Measurements from ENCODE around the gene OR9G4. TPM values are rescaled to one million over a fixed set of nuclear protein-coding genes. Genes with fewer than 3 reads are reported as not detected.

Gene OR9G4
- total RNA-seq, 2 donors from 2014 or later, result not detected

GRCh38 chr11:56700242-56700913, 48.1 kb downstream of the OR9G4 start:
- no peaks in the 10 kb centered on the region for H3K4me1 Mint-ChIP-seq
- WGBS, 2 experiments (ENCODE audit: insufficient coverage in 1 of 2, insufficient read length in 1 of 2), result 74 to 79% methylated on average over 8 to 10 of the region's 10 CpGs

GRCh38 chr11:56698795-56699194, 49.7 kb downstream of the OR9G4 start, which contains the start of gene OR9G1:
OR9G1 (plus strand) TSS chr11:56699095; CDS start chr11:56700388, 1,293 bp downstream.
- Histone ChIP-seq H3K9me3 (ENCODE audit: control insufficient read depth, low read length) (no peaks in the 10 kb centered on the region), H3K36me3 (ENCODE audit: control insufficient read depth, insufficient read depth, low read length) (no peaks in the 10 kb centered on the region), H3K4me3 (ENCODE audit: low read length) (no peak within 1 kb of the TSS), H3K4me1 (ENCODE audit: control insufficient read depth, insufficient read depth, low read length) (no peaks in the 10 kb centered on the region), H3K27ac (ENCODE audit: low read depth, low read length) (no peak within 1 kb of the TSS), H3K9ac (ENCODE audit: extremely low read depth, low read length, poor library complexity, severe bottlenecking) (no peak within 1 kb of the TSS), H3K27me3 (ENCODE audit: control insufficient read depth, insufficient read depth, low read length, poor library complexity, severe bottlenecking) (no peaks in the 10 kb centered on the region)
- H3K27ac Mint-ChIP-seq, result no peak within 1 kb of the TSS
- H3K27me3 Mint-ChIP-seq (ENCODE audit: insufficient read depth), result no peaks in the 10 kb centered on the region
- no peaks in the 10 kb centered on the region for H3K36me3 Mint-ChIP-seq (ENCODE audit: low read depth)
- no peak for DNase-seq
- no peak for TF ChIP-seq CTCF (conservative IDR thresholded peaks at IDR 0.05)
- H3K4me3 Mint-ChIP-seq, result no peak within 1 kb of the TSS
- H3K4me1 Mint-ChIP-seq, result no peaks in the 10 kb centered on the region
- 91 to 100% methylated on average over 1 of the region's 1 CpG for WGBS, 2 experiments (ENCODE audit: insufficient coverage in 1 of 2, insufficient read length in 1 of 2)
- H3K9me3 Mint-ChIP-seq, result no peaks in the 10 kb centered on the region

More at GRCh38 chr11:56700242-56700913, 48.1 kb downstream of the OR9G4 start:
- H3K27me3 Mint-ChIP-seq (ENCODE audit: insufficient read depth), result no peaks in the 10 kb centered on the region
- Histone ChIP-seq H3K9me3 (ENCODE audit: control insufficient read depth, low read length) (no peaks in the 10 kb centered on the region), H3K36me3 (ENCODE audit: control insufficient read depth, insufficient read depth, low read length) (no peaks in the 10 kb centered on the region), H3K27ac (ENCODE audit: low read depth, low read length) (no peak overlapping the region), H3K4me1 (ENCODE audit: control insufficient read depth, insufficient read depth, low read length) (no peaks in the 10 kb centered on the region), H3K9ac (ENCODE audit: extremely low read depth, low read length, poor library complexity, severe bottlenecking) (no peak overlapping the region), H3K4me3 (ENCODE audit: low read length) (no peak overlapping the region), H3K27me3 (ENCODE audit: control insufficient read depth, insufficient read depth, low read length, poor library complexity, severe bottlenecking) (no peaks in the 10 kb centered on the region)
- H3K27ac Mint-ChIP-seq, result no peak overlapping the region
- no peaks in the 10 kb centered on the region for H3K36me3 Mint-ChIP-seq (ENCODE audit: low read depth)
- no peak for DNase-seq
- no peak for TF ChIP-seq CTCF (conservative IDR thresholded peaks at IDR 0.05)
- H3K9me3 Mint-ChIP-seq, result no peaks in the 10 kb centered on the region
- no peak overlapping the region for H3K4me3 Mint-ChIP-seq

DNA sequence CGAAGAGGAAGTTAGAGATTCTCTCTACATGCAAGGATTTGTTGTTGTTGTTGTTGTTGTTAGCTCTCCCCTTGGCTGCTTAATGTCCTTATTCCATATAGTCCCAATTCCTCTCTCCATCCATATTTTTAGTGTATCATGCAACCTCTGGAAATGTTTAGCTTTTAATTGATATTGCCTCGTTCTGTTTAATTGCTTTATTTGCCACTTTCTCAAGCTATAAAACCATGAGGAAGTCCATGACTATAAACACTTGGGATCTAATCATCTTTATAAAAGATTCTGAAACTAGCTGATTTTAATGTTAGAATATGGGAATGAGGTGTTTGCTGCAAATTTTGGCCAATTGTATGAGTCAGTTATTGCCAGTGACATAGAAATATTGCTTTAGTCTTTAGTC, 55.1 kb downstream of the OR9G4 start:
- no peaks in the 10 kb centered on the region for H3K4me1 ChIP-seq (ENCODE audit: control insufficient read depth, insufficient read depth, low read length)
- Mint-ChIP-seq H3K9me3 (no peaks in the 10 kb centered on the region), H3K4me3 (no peak overlapping the region), H3K36me3 (ENCODE audit: low read depth) (no peaks in the 10 kb centered on the region), H3K27ac (no peak overlapping the region), H3K4me1 (peaks cover 7% of the 10 kb centered on the region), H3K27me3 (ENCODE audit: insufficient read depth) (no peaks in the 10 kb centered on the region)
- no peak for TF ChIP-seq CTCF (conservative IDR thresholded peaks at IDR 0.05)
- 100% methylated on average over 2 of the region's 2 CpGs; no CpG with 5 or more reads in 1 of the 2 experiments for WGBS, 2 experiments (ENCODE audit: insufficient coverage in 1 of 2, insufficient read length in 1 of 2)
- H3K27ac ChIP-seq (ENCODE audit: low read depth, low read length), result no peak overlapping the region
- no peak overlapping the region for H3K9ac ChIP-seq (ENCODE audit: extremely low read depth, low read length, poor library complexity, severe bottlenecking)
- H3K36me3 ChIP-seq (ENCODE audit: control insufficient read depth, insufficient read depth, low read length), result no peaks in the 10 kb centered on the region
- no peak for DNase-seq
- no peaks in the 10 kb centered on the region for H3K27me3 ChIP-seq (ENCODE audit: control insufficient read depth, insufficient read depth, low read length, poor library complexity, severe bottlenecking)
- no peak overlapping the region for H3K4me3 ChIP-seq (ENCODE audit: low read length)
- no peaks in the 10 kb centered on the region for H3K9me3 ChIP-seq (ENCODE audit: control insufficient read depth, low read length)

Small RNA genes lying within 50 kb of the gene (microRNA-seq; reads per million reads assigned to microRNA genes)
- gene MIR6128 (ENCODE audit: borderline microRNAs expressed), result not detected

Other genes starting within 250 kb of the OR9G4 start
- not detected for gene OR5M11, start 205.4 kb downstream of the OR9G4 start, total RNA-seq
- not detected for gene OR5M10, start 171.0 kb downstream of the OR9G4 start, total RNA-seq
- gene OR5M1, start 133.8 kb downstream of the OR9G4 start, total RNA-seq, result not detected
- gene OR5AP2, start 106.3 kb downstream of the OR9G4 start, total RNA-seq, result not detected
- not detected for gene OR5AR1, start 85.0 kb downstream of the OR9G4 start, total RNA-seq
- not detected for gene OR9G1, start 49.6 kb downstream of the OR9G4 start, total RNA-seq
- gene OR5AK2, start 240.2 kb upstream of the OR9G4 start, total RNA-seq, result not detected

Measured in endodermal cell (in vitro differentiated cells).